Measurements from ENCODE around the gene SLC30A2. TPM values are rescaled to one million over a fixed set of nuclear protein-coding genes. Genes with fewer than 3 reads are reported as not detected.

SLC30A2 gene
- polyA plus RNA-seq, 2 of the 4 experiments (the other 2 are of a cell fraction): not detected

DNA sequence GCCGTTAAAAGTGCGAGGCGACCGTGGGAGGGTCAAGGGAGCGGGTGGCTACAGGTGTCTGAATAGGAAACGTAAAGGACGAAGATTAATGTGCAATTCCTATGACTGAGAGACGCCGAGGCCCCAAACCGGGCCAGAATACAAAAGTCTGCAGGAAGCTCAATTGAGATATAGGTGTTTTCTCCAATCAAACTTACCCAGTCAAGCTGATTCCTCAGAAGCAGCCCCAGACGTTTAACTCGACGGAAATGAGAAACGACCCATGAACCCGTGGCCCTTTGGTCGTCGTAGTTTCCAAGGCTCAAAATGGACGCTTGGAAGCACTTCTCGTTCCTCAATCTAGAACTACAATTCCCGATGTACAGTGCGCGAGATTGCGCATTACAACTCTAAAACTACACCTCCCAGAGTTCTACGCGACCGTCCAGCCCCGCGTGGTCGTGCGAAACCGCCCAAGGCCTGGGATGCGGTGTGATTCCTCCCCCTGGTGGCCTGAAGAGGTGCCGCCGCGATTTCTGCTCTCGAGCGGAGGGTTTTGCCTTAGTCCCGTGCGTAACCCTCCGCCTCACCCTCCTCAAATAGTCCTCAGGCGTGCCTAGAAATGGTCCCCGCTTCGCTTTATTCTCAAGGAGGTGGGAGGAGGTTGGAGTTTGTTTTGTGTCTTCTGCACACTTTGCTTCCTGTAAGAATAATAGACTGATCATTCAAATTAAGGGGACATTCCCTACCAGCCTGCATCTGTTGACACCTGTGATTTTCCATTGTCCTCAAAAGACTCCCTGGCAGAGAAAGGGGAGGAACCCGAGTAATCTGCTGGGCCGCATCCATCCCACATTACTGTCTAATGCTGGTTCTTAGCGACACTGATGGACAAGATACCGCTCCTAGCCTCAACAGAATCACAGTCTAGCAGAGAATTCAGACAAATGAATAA is 47.8 kb downstream of the SLC30A2 start, which contains the start of gene PAFAH2 (continued):
- no peak for TF ChIP-seq NPAS2 (CRISPR knock-in tag; IDR thresholded peaks at IDR 0.05; ENCODE audit: borderline replicate concordance)
- TF ChIP-seq, protein P1, sequence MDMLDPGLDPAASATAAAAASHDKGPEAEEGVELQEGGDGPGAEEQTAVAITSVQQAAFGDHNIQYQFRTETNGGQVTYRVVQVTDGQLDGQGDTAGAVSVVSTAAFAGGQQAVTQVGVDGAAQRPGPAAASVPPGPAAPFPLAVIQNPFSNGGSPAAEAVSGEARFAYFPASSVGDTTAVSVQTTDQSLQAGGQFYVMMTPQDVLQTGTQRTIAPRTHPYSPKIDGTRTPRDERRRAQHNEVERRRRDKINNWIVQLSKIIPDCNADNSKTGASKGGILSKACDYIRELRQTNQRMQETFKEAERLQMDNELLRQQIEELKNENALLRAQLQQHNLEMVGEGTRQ (IDR thresholded peaks at IDR 0.05): peak; percentile 71
- TF ChIP-seq POLR2AphosphoS2 (conservative IDR thresholded peaks at IDR 0.05; ENCODE audit: low read length): no peak
- 0 out of 2 replicates have a peak, but pooled peaks have one; percentile 66 for TF ChIP-seq MAZ (IDR thresholded peaks at IDR 0.05; ENCODE audit: borderline replicate concordance, low read depth, low read length)
- TF ChIP-seq PHF8 (IDR thresholded peaks at IDR 0.05; ENCODE audit: borderline replicate concordance, low read depth): no peak; the same call in 1 of the 2 replicates
- TF ChIP-seq, protein P2, sequence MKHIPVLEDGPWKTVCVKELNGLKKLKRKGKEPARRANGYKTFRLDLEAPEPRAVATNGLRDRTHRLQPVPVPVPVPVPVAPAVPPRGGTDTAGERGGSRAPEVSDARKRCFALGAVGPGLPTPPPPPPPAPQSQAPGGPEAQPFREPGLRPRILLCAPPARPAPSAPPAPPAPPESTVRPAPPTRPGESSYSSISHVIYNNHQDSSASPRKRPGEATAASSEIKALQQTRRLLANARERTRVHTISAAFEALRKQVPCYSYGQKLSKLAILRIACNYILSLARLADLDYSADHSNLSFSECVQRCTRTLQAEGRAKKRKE (CRISPR knock-in tag; IDR thresholded peaks at IDR 0.05; ENCODE audit: low read depth): no peak
- no peak for TF ChIP-seq EHF (CRISPR knock-in tag; IDR thresholded peaks at IDR 0.05)
- peak; percentile 11; the same call in 1 of the 2 replicates for TF ChIP-seq POLR2A (IDR thresholded peaks at IDR 0.05; ENCODE audit: low read length)
- no peak for TF ChIP-seq HEYL (CRISPR knock-in tag; IDR thresholded peaks at IDR 0.05)
- no peak for TF ChIP-seq HOXB5 (CRISPR knock-in tag; IDR thresholded peaks at IDR 0.05)
- TF ChIP-seq EP300 (IDR thresholded peaks at IDR 0.05): no peak
- peak; percentile 47 to 76; a peak in 4 of 5 replicates for TF ChIP-seq JUN (IDR thresholded peaks at IDR 0.05)
- TF ChIP-seq, protein P3, sequence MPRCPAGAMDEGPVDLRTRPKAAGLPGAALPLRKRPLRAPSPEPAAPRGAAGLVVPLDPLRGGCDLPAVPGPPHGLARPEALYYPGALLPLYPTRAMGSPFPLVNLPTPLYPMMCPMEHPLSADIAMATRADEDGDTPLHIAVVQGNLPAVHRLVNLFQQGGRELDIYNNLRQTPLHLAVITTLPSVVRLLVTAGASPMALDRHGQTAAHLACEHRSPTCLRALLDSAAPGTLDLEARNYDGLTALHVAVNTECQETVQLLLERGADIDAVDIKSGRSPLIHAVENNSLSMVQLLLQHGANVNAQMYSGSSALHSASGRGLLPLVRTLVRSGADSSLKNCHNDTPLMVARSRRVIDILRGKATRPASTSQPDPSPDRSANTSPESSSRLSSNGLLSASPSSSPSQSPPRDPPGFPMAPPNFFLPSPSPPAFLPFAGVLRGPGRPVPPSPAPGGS (IDR thresholded peaks at IDR 0.05): no peak
- TF ChIP-seq, protein P4, sequence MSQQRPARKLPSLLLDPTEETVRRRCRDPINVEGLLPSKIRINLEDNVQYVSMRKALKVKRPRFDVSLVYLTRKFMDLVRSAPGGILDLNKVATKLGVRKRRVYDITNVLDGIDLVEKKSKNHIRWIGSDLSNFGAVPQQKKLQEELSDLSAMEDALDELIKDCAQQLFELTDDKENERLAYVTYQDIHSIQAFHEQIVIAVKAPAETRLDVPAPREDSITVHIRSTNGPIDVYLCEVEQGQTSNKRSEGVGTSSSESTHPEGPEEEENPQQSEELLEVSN (IDR thresholded peaks at IDR 0.05; ENCODE audit: borderline replicate concordance, low read depth): peak; percentile 78; the same call in 1 of the 2 replicates
- no peak for TF ChIP-seq HDAC2 (IDR thresholded peaks at IDR 0.05)
- TF ChIP-seq, protein P5, sequence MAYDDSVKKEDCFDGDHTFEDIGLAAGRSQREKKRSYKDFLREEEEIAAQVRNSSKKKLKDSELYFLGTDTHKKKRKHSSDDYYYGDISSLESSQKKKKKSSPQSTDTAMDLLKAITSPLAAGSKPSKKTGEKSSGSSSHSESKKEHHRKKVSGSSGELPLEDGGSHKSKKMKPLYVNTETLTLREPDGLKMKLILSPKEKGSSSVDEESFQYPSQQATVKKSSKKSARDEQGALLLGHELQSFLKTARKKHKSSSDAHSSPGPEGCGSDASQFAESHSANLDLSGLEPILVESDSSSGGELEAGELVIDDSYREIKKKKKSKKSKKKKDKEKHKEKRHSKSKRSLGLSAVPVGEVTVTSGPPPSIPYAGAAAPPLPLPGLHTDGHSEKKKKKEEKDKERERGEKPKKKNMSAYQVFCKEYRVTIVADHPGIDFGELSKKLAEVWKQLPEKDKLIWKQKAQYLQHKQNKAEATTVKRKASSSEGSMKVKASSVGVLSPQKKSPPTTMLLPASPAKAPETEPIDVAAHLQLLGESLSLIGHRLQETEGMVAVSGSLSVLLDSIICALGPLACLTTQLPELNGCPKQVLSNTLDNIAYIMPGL (CRISPR knock-in tag; IDR thresholded peaks at IDR 0.05; ENCODE audit: borderline replicate concordance): peak; percentile 50; the same call in 1 of the 2 replicates
- TF ChIP-seq SMC3 (IDR thresholded peaks at IDR 0.05): peak; percentile 96
- no peak for TF ChIP-seq FOSB (CRISPR knock-in tag; IDR thresholded peaks at IDR 0.05)
- no peak for TF ChIP-seq GATA3 (IDR thresholded peaks at IDR 0.05; ENCODE audit: borderline replicate concordance)
- no peak for TF ChIP-seq TFCP2L1 (CRISPR knock-in tag; IDR thresholded peaks at IDR 0.05)
- TF ChIP-seq KDM1A (IDR thresholded peaks at IDR 0.05; ENCODE audit: low read depth): no peak
- TF ChIP-seq CHD2 (IDR thresholded peaks at IDR 0.05; ENCODE audit: low read length, partially characterized antibody): peak; percentile 85
- TF ChIP-seq RARB (CRISPR knock-in tag; IDR thresholded peaks at IDR 0.05): no peak
- no peak for TF ChIP-seq ESRRA (IDR thresholded peaks at IDR 0.05; ENCODE audit: borderline replicate concordance, low read length)
